GM21737 (cell line): ENCODE measurements around the gene COL6A6.
"Not testable (repeated sequence)": the region's sequence is repeated elsewhere in the genome, so short reads cannot be mapped to it uniquely, and the experiment has no call there.

Experiments used
- ATAC-seq: cut with Tn5 transposase; IDR thresholded peaks from one replicate; pipeline ENCODE4 v1.9.1; 2021; ENCODE audit warnings: mild to moderate bottlenecking, moderate library complexity; ENCODE audit not compliant: unreplicated experiment

The COL6A6 gene

DNA sequence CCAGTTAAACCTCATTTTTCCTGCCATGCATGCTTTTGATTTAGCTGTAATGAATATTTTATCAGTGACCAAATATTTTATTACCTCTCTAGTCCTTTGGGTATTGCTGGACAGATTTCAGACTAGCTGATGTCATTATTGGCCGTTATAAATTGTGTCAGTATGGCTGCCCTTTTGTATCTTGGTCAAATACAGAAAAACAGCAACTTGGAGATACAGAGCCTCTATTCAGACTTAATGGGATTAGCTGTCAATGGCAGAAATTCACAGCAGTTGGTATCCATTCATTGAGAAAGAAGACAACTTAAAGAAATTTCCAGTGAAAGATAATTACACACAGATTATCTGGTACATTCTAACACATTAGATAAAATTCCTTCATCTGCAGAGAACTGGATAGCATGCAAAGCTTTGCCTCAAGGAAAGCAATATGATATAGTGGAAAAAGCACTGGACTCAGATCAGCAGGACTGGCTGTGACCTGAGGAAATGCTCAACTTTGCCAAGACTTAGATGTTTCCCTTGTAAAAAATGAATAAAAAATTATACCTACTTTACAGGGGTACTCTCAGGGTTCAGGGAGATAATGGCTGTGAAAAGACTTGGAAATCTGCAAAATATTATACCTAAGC lies 20.8 kb downstream of the COL6A6 start:
- ATAC-seq, result no peak

GRCh38 chr3:130539005-130539404 lies 22.0 kb downstream of the COL6A6 start:
- no peak for ATAC-seq

- no peak for ATAC-seq
Measured at GRCh38 chr3:130543322-130543721, 26.3 kb downstream of the COL6A6 start.

DNA sequence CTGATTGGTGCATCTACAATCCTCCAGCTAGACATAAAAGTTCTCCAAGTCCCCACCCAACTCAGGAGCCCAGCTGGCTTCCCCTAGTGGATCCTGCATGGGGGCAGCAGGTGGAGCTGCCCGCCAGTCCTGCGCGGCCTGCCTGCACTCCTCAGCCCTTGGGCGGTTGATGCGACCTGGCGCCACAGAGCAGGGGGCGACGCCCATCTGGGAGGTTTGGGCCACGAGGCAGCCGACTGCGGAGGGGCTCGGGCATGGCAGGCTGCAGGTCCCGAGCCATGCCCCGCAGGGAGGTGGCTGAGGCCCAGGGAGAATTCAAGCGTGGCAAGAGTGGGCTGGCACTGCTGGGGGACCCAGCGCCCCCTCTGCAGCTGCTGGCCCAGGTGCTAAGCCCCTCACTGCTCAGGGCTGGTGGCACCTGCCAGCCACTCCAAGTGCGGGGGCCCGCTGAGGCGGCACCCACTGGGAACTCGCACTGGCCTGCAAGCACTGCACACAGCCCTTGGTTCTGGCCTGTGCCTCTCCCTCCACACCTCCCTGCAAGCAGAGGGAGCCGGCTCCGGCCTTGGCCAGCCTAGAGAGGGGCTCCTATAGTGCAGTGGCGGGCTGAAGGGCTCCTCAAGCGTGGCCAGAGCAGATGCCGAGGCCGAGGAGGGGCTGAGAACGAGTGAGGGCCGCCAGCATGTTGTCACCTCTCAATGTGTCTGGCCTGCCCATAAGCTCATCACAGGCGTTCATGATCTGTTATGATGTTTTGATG lies 30.1 kb downstream of the COL6A6 start:
- ATAC-seq, result no peak

DNA sequence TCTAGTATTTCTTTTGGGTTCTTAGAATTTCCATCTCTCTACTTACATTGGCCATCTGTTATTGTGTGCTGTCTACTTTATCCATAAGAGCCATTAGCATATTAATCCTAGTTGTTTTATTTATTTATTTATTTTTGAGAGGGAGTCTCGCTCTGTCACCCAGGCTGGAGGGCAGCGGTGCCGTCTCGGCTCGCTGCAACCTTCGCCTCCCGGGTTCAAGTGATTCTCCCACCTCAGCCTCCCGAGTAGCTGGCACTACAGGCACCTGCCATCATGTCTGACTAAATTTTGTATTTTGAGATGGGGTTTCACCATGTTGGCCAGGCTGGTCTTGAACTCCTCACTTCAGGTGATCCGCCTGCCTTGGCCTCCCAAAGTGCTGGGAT lies 30.7 kb downstream of the COL6A6 start:
- not testable (repeated sequence) for ATAC-seq

- ATAC-seq, result no peak
Measured at GRCh38 chr3:130548356-130548755, 31.4 kb downstream of the COL6A6 start.

GRCh38 chr3:130557336-130558035 lies 40.5 kb downstream of the COL6A6 start:
- ATAC-seq, result no peak

DNA sequence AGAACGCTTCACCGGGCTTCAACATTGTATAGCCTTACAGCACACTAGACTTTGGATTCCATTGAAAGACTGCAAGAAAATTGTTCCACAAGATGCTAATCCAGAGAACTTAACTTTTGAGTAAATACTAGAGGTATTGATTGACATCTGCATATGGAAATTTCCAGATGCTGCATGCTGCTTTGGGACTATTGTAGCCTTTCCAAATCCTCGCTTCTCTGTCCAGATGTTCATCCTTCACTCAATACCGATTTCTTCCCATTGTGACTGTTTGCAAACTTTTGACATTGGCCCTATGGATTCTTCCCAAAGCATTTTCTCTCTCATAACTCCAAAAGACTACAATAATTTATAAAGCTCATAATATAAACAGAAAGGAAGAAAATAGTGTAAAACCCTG lies 41.4 kb downstream of the COL6A6 start:
- ATAC-seq, result no peak

DNA sequence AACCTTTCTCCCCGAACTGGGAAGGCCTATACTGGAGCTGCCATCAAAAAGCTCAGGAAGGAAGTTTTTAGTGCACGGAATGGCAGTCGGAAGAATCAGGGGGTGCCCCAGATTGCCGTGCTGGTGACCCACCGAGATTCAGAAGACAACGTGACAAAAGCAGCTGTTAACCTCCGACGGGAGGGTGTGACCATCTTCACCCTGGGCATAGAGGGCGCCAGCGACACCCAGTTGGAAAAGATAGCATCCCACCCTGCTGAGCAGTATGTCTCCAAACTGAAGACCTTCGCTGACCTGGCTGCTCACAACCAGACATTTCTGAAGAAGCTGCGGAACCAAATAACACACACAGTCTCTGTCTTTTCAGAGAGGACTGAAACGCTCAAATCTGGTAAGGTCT lies 48.2 kb downstream of the COL6A6 start:
- no peak for ATAC-seq
